ENCODE data around the gene HCAR1. TPM values are rescaled to one million over a fixed set of nuclear protein-coding genes. Genes with fewer than 3 reads are reported as not detected.
"Not testable (repeated sequence)": the region's sequence is repeated elsewhere in the genome, so short reads cannot be mapped to it uniquely, and the experiment has no call there.

The HCAR1 gene, protein sequence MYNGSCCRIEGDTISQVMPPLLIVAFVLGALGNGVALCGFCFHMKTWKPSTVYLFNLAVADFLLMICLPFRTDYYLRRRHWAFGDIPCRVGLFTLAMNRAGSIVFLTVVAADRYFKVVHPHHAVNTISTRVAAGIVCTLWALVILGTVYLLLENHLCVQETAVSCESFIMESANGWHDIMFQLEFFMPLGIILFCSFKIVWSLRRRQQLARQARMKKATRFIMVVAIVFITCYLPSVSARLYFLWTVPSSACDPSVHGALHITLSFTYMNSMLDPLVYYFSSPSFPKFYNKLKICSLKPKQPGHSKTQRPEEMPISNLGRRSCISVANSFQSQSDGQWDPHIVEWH
- not detected in 2 replicates for total RNA-seq (2014; rRNA removed; shearing (Covaris generic))

DNA sequence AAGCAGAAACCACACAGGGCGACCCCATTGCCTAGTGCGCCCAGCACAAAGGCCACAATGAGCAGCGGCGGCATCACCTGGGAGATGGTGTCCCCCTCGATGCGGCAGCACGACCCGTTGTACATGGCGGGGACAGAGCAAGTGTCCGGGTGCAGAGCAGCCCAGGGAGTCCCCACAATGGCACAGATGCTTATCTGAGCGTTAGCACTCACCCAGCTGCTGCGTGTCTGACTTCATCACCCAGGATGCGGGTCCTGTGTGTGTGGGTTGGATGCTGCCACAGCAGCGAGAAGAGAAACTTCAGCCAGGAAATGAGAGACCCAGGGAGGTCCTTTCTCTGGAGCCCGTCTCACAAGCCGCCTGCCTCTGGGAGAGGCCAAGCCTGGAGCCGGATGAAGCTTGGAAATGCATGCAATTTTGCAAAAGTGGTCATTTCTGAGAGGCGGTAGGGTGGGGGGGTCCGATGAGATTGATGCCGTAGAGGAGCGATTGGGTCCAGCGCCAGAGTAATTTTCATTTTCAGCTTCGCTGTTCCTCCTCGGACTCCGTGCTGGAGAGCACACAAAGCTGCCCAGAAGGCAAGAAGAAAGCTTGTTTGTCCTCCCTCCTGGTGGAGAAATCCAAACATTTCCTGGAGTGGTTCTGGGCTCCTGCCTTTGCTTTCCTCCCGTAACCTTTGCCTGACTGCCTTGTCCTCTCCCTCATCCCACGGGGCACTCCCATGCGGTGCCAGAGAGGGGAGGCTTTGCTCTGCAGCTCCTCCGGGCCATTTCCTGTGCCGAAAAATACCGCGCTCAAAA, at the start of gene HCAR1:
Gene HCAR1 (minus strand): TSS at position 630 of the 800 bp plus-strand sequence. CDS start 505 bp downstream, at position 125.
- Histone ChIP-seq H3K36me3 (no peaks in the 10 kb centered on the region), H3K4me3 (no peak within 1 kb of the TSS), H3K27me3 (replicated peaks) (no peaks in the 10 kb centered on the region), H3K27ac (no peak within 1 kb of the TSS), H3K9me3 (replicated peaks) (no peaks in the 10 kb centered on the region), H3K4me1 (replicated peaks) (peaks cover 11% of the 10 kb centered on the region)
- no peak for DNase-seq (ENCODE audit: low read depth in 1 of 2, low spot score in 2 of 2)

DNA sequence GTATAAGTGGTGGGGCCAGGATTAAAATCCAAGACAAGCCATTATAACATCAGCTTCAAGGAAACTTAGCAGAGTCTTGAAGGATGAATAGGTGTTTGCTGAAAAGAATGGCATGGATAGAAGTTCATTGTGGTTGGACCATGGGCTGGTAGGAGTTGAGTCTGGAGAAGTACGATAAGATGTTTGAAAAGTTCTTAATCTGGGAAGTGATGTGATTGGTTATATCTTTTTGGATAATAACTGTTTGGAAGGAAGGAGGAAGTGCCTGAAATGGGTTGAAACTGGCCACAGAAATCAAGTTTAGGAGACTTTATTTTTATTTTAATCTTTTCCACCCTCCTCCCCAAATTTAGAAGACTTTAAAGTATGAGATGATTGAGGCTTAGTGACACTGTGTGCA, 26.9 kb upstream of the HCAR1 start:
- H3K27ac ChIP-seq, result no peak overlapping the region
- no peak for DNase-seq (ENCODE audit: low read depth in 1 of 2, low spot score in 2 of 2)
- H3K36me3 ChIP-seq, result peaks cover 88% of the 10 kb centered on the region
- no peaks in the 10 kb centered on the region for H3K9me3 ChIP-seq (replicated peaks)
- peaks cover 8% of the 10 kb centered on the region for H3K4me1 ChIP-seq (replicated peaks)
- H3K27me3 ChIP-seq (replicated peaks), result no peaks in the 10 kb centered on the region
- H3K4me3 ChIP-seq, result no peak overlapping the region

DNA sequence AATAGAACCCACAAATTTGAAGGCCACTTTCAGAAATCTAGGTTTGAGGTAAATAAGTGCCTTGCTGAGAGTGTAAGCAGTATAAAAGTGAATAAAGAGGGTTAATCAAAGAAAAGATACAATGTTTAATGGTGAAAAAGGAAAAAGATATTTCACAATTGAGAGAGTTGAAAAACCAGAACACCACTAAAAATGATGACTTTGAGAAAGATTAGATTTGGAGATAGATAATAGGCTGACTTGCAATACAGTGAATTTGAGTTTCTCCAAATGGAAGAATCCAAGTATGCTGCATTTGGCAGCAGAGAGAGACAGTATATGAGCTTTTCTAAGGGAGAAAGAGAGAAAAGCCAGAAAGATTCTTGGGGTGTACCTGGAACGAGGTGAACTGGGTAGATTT, 24.1 kb upstream of the HCAR1 start:
- Histone ChIP-seq H3K4me1 (replicated peaks) (peaks cover 13% of the 10 kb centered on the region), H3K9me3 (replicated peaks) (no peaks in the 10 kb centered on the region), H3K4me3 (no peak overlapping the region), H3K36me3 (peaks cover 65% of the 10 kb centered on the region), H3K27ac (no peak overlapping the region), H3K27me3 (replicated peaks) (no peaks in the 10 kb centered on the region)
- DNase-seq (ENCODE audit: low read depth in 1 of 2, low spot score in 2 of 2), result no peak

DNA sequence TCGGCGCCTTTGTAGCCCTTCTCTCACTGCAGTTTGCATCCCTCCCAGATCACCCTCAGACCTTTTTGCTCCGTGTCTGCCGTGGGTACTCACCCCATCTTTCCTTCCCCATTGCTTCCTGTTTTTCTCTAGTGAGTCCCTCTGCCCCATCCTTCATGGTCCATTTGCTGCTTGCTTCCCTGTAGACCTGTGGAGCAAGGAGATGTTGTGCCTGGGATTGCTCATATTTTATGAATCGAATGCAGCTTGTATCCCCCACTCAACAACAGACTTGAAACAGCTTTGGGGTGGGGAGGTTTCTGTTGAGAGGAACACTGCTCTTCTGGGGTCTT, 22.6 kb upstream of the HCAR1 start:
- H3K27ac ChIP-seq, result peak overlapping the region; percentile 55; the same call in 1 of the 2 replicates
- peaks cover 13% of the 10 kb centered on the region for H3K4me1 ChIP-seq (replicated peaks)
- peaks cover 53% of the 10 kb centered on the region for H3K36me3 ChIP-seq
- H3K9me3 ChIP-seq (replicated peaks), result no peaks in the 10 kb centered on the region
- peak in 1 of 2 experiments; percentile 16 for DNase-seq (ENCODE audit: low read depth in 1 of 2, low spot score in 2 of 2)
- peak overlapping the region; percentile 63 for H3K4me3 ChIP-seq
- no peaks in the 10 kb centered on the region for H3K27me3 ChIP-seq (replicated peaks)

DNA sequence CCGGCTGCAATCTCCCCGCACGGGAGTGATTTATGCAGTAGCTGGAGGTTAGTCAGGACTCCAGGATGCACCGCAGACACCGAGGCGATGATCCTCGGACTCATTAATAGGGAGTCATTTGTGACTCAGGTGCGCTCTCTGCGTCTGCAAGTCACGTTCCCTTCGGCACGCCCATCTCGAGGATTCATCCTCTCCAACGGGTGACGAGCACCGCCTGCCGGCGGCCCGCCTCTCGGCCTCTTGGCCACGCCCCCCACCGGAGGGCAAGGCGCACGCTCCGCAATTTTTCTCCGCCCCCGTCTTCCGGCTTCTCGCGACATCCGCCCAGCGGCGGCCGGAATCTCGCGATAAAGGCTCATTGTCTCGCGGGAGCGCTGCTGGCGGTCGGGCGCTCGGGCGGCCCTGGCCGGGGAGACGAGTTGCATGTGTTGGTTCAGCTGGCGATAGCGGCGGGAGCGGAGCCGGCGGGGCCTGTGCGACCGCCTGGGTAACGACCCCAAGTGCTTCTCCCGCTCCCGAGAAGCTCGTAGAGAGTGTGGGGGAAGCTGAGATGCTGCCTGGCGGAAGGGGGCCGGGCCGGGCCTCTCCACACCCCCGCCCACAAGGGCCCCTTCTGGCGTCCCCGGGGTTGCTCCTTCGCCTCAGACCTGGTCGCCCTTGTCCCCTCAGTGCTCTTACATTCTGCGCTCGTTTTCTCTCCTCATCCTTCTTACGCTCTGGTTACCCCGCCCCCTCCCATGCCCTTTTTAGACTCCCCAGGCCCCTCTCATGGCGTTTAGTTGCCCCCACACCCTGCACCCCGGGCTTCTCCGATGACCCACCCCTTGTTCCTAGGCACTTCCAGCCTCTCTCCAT, 22.0 kb upstream of the HCAR1 start, which contains the start of gene DENR:
Gene DENR (plus strand): TSS at position 361 of the 855 bp plus-strand sequence. CDS start 878 bp downstream, outside the sequence.
- peaks cover 13% of the 10 kb centered on the region for H3K4me1 ChIP-seq (replicated peaks)
- peak within 1 kb of the TSS; percentile 63 for H3K4me3 ChIP-seq
- peaks cover 47% of the 10 kb centered on the region for H3K36me3 ChIP-seq
- no peaks in the 10 kb centered on the region for H3K27me3 ChIP-seq (replicated peaks)
- peak within 1 kb of the TSS; percentile 55 for H3K27ac ChIP-seq
- no peaks in the 10 kb centered on the region for H3K9me3 ChIP-seq (replicated peaks)
- peak; percentile 97 to 98 for DNase-seq (ENCODE audit: low read depth in 1 of 2, low spot score in 2 of 2)

DNA sequence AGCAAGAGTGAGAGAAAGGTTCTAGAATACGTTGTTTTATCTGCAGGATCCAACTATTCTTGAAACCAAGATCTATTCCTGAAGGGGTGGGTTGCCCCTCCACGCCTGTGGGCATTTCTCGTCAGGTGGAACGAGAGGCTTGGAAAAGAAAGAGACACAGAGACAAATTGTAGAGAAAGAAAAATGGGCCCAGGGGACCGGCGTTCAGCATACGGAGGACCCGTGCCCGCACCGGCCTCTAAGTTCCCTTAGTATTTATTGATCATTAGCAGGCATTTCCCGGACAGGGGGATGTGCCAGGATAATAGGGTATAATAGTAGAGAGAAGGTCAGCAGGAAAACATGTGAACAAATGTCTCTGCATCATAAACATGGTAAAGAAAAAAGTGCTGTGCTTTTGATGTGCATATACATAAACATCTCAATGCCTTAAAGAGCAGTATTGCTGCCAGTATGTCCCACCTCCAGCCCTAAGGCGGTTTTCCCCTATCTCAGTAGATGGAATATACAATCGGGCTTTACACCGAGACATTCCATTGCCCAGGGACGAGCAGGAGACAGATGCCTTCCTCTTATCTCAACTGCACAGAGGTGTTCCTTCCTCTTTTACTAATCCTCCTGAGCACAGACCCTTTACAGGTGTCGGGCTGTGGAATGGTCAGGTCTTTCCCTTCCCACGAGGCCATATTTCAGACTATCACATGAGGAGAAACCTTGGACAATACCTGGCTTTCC, 20.3 kb upstream of the HCAR1 start:
- not testable (repeated sequence) for H3K27ac ChIP-seq; H3K27me3 ChIP-seq (replicated peaks); DNase-seq (ENCODE audit: low read depth in 1 of 2, low spot score in 2 of 2); H3K9me3 ChIP-seq (replicated peaks); H3K4me3 ChIP-seq
- Histone ChIP-seq H3K36me3 (peaks cover 29% of the 10 kb centered on the region), H3K4me1 (replicated peaks) (peaks cover 13% of the 10 kb centered on the region)

DNA sequence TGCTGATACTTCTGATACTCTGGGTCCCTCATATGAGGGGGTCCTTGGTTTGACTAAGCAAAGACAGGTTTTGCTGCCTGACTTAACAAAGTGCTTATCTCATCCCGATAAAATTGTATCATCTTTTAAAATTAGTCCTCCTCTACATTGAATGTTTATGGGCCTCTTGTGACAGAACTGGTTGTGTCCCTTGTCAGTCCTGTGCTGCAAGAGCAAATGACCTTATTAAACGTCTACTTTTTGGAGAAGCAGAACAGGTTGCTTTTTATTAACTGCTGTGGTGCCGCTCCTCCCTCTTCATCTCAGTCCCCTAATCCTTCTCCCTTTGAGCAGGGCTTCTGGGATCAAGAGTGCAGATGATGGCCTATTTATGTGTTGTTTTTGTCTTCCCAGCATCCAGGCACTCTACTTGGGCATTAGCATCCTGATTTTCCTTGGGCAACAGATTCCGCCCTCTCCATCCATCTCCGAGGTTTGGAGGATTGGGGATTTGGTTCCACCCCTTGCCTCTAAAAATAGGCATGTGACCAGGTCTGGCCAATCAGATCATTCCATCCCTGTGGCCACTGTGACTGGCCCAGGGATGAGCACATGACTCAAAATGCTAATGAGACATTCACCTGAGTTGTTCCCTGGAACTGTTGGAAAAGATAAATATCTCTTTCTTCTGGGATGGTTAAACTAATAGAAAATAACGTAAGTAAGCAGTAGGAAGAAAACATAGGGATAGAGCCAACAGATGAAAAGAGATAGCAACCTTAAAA, 19.1 kb upstream of the HCAR1 start:
- peaks cover 13% of the 10 kb centered on the region for H3K4me1 ChIP-seq (replicated peaks)
- H3K9me3 ChIP-seq (replicated peaks), result no peaks in the 10 kb centered on the region
- no peak overlapping the region for H3K27ac ChIP-seq
- DNase-seq (ENCODE audit: low read depth in 1 of 2, low spot score in 2 of 2), result no peak
- peaks cover 17% of the 10 kb centered on the region for H3K36me3 ChIP-seq
- H3K4me3 ChIP-seq, result no peak overlapping the region
- H3K27me3 ChIP-seq (replicated peaks), result no peaks in the 10 kb centered on the region

DNA sequence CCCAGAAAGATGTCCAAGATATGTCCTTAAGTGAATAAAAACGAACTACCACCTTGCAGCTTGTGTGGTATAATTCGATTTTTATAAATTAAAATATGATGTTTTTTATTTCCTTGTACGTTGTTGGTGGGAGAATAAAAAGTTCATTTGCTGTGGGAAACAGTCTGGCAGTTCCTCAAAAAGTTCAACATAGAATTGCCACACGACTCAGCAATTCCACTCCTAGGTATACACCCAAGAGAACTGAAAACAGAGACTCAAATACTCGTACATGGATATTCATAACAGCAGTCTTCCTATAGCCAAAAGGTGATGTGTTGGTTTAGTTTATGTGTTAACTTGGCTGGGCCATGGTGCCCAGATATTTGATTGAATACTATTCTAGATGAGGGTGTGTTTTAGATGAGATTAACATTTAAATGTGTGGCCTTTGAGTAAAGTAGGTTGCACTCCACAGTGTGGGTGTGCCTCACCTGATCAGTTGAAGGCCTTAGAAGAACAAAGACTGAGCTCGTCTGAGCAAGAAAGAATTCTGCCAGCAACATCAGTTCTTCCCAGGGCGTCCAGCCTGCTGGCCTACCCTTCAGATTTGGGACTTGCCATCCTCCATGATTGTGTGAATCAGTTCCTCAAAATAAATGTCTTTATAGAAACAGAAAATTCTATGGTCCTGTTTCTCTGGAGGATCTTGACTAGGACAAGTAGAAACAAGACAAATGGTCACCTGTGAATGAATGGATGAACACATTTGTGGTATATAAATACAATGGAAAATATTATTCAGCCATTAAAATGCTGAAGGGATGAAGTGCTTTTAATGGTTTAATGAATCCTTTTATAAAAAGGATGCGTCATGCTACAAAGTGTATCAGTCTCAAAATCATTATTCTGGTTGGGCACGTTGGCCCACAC, 16.8 kb upstream of the HCAR1 start:
- H3K4me1 ChIP-seq (replicated peaks), result peaks cover 5% of the 10 kb centered on the region
- DNase-seq (ENCODE audit: low read depth in 1 of 2, low spot score in 2 of 2), result no peak
- H3K9me3 ChIP-seq (replicated peaks), result no peaks in the 10 kb centered on the region
- H3K27me3 ChIP-seq (replicated peaks), result no peaks in the 10 kb centered on the region
- no peak overlapping the region for H3K27ac ChIP-seq
- H3K36me3 ChIP-seq, result no peaks in the 10 kb centered on the region
- H3K4me3 ChIP-seq, result no peak overlapping the region

DNA sequence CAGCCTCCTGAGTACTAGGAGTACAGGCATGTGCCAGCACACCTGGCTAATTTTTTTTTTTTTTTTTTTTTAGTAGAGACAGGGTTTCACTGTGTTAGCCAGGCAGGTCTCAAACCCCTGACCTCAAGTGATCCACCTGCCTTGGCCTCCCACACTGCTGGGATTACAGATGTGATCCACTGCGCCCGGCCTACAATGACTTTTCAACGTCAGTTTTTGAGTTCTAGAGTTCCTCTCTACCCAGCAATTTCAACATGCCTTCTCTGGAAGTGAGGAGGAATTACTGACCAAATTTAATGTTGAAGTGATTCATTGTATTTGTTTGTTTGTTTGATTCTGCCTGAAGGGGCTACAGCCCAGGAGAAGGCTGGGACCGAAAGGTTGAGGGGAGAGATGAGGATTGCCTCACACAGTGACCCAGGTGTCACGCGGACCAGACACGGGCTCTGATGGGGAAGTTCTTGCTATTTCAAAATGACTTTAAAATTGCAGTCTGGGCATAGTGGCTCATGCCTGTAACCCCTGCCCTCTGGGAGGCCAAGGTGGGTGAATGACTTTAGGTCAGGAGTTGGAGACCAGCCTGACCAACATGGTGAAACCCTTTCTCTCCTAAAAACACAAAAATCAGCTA, 13.4 kb upstream of the HCAR1 start:
- no peaks in the 10 kb centered on the region for H3K4me1 ChIP-seq (replicated peaks)
- H3K9me3 ChIP-seq (replicated peaks), result no peaks in the 10 kb centered on the region
- no peaks in the 10 kb centered on the region for H3K27me3 ChIP-seq (replicated peaks)
- H3K27ac ChIP-seq, result no peak overlapping the region
- H3K36me3 ChIP-seq, result no peaks in the 10 kb centered on the region
- no peak overlapping the region for H3K4me3 ChIP-seq
- no peak for DNase-seq (ENCODE audit: low read depth in 1 of 2, low spot score in 2 of 2)

DNA sequence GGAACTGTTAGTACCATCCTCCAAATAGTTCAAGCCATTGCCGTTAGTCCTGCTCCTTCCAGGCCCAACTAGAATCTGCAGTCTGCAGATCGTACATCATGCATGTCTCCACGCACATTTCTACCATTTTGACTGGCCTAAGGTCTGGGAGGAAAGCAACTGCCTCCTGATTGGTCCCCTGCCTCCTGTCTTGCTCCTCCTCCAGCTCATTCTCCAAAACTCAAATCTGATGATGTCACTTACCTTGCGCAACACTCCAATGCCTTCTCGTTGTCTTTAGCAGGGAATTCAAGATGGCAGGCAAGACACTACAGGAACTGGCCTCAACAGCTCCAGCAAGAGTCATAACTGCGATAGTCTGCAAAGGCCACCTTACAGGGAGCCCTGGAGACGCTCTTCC, 9.7 kb upstream of the HCAR1 start:
- no peak for DNase-seq (ENCODE audit: low read depth in 1 of 2, low spot score in 2 of 2)
- H3K4me3 ChIP-seq, result no peak overlapping the region

DNA sequence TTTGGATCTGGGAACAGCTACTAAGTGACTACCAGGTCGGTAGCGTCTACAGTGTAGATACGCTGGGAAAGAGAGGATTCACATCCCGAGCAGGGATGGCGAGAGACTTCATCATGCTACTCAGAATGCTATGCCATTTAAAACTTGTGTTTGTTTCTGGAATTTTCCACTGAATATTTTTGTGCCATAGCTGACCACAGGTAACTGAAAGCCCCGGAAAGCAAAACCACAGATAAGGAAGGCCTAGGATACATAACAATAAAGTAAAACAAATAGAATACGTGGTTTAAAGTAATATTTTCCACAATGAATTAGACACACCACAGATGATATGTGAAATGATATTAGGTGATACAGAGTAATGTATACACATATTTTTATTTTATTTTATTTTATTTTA, 7.9 kb upstream of the HCAR1 start:
- no peak for DNase-seq (ENCODE audit: low read depth in 1 of 2, low spot score in 2 of 2)
- no peaks in the 10 kb centered on the region for H3K9me3 ChIP-seq (replicated peaks)
- H3K27ac ChIP-seq, result no peak overlapping the region
- no peaks in the 10 kb centered on the region for H3K27me3 ChIP-seq (replicated peaks)
- no peaks in the 10 kb centered on the region for H3K36me3 ChIP-seq
- H3K4me3 ChIP-seq, result no peak overlapping the region
- no peaks in the 10 kb centered on the region for H3K4me1 ChIP-seq (replicated peaks)

More for the DNA sequence above, 9.7 kb upstream of the HCAR1 start:
- Histone ChIP-seq H3K4me1 (replicated peaks) (no peaks in the 10 kb centered on the region), H3K27ac (no peak overlapping the region), H3K36me3 (no peaks in the 10 kb centered on the region), H3K27me3 (replicated peaks) (no peaks in the 10 kb centered on the region), H3K9me3 (replicated peaks) (no peaks in the 10 kb centered on the region)
